DMS 273 treated with DMSO at 0.1 percent for 48 hours (cell line): Measurements from ENCODE around the gene PCDHB6.
"Not testable (repeated sequence)": the region's sequence is repeated elsewhere in the genome, so short reads cannot be mapped to it uniquely, and the experiment has no call there.

Experiments used
- DNase-seq: peaks from one replicate; lab custom pipeline; 2025; lab: John Stamatoyannopoulos, UW

PCDHB6 gene

DNA sequence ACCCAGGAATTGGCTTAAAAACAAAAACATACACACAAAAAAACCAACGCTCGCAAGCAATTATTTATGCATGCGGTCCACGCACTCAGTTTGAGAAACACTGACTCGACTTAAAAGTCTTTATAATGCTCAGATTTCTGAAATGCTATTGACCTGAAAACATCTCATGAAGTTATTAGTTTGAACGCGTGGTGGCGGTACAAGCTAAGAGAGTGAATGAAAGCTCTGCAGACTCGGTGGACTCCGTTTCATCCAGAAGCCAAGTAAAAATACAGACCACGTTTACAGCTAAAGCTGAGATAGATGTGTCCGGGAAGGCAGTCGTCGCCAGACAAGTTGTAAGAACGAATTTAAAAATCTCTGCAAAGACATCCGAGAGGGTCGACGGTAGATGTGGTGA, at the start of gene PCDHB6:
PCDHB6 (plus strand) TSS at position 246 of the 400 bp plus-strand sequence. CDS start 201 bp downstream, outside the sequence.
- DNase-seq: no peak

DNA sequence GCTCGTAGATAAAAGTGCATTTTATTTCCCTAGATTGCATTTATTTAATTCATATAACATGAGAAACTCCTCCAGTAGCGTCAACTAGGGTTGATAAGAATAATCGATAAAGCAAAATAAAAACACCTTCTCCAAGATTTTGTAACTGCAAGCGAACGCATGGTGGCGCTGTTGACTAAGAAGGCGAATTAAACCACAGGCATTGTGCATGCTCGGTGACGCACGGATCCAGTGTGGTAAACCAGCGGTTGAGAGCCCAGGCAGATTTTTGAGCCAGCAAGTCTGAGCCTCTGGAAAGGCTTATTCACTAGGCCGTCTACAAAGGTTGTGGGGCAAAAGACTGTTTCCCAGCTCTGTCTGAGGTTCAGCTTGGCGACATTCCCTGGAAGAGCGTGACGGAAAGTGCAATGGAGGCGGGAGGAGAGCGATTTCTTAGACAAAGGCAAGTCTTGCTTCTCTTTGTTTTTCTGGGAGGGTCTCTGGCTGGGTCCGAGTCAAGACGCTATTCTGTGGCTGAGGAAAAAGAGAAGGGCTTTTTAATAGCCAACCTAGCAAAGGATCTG, 49.5 kb upstream of the PCDHB6 start, which contains the start of gene PCDHB3:
PCDHB3 (plus strand) TSS at position 231 of the 563 bp plus-strand sequence; CDS start at position 408, 177 bp downstream.
- DNase-seq: no peak

DNA sequence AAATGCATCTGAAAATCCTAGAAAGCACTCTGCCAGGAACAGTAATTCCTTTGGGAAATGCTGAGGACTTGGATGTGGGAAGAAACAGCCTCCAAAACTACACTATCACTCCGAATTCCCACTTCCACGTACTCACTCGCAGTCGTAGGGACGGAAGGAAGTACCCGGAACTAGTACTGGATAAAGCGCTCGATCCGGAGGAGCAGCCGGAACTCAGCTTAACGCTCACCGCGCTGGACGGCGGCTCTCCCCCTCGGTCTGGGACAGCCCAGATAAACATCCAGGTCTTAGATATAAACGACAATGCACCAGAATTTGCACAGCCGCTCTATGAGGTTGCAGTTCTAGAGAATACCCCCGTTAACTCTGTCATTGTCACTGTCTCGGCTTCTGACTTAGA, 48.8 kb upstream of the PCDHB6 start:
- no peak for DNase-seq

DNA sequence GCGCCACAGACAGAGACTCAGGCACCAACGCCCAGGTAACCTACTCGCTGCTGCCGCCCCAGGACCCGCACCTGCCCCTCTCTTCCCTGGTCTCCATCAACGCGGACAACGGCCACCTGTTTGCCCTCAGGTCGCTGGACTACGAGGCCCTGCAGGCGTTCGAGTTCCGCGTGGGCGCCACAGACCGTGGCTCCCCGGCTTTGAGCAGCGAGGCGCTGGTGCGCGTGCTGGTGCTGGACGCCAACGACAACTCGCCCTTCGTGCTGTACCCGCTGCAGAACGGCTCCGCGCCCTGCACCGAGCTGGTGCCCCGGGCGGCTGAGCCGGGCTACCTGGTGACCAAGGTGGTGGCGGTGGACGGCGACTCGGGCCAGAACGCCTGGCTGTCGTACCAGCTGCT, 47.8 kb upstream of the PCDHB6 start:
- not testable (repeated sequence) for DNase-seq

DNA sequence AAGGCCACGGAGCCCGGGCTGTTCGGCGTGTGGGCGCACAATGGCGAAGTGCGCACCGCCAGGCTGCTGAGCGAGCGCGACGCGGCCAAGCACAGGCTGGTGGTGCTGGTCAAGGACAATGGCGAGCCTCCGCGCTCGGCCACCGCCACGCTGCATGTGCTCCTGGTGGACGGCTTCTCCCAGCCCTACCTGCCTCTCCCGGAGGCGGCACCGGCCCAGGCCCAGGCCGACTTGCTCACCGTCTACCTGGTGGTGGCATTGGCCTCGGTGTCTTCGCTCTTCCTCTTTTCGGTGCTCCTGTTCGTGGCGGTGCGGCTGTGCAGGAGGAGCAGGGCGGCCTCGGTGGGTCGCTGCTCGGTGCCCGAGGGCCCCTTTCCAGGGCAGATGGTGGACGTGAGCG, 47.4 kb upstream of the PCDHB6 start:
- DNase-seq: not testable (repeated sequence)

DNA sequence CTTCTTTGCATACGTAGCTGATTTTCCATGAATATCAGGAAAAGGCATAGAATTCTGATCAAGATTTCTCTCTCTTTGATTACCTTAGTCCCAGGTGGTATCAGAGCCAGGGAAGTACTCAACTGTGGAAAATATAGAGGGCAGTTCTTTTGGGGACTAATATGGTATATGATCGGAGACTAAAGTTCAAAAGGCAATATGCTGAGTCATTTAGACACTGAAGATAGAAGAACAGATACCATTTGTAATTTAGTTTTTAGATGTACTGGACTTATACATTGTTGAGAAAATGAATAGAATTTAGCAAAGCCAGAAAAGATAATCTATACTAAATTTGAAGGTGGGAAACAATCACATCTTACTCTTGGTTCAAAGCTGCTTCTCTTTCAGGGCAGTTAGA, 44.5 kb upstream of the PCDHB6 start:
- DNase-seq: no peak

DNA sequence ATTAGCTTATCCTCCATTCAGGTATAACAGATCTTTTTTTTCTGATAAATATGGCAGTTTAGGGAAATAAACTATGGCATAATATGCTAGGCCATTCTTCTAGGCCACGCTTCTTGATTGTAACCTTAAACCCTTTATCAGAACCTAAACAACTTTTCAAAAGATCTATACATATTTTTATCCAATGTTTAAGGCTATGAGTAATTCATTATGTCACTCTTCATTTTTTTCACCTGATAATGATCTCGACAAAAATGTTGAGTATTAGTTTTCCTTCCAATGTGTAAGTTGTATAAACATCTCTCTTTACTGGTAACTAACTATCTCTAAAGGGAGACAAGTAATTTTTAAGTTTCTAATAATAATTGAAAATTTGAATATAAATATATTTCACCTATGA, 30.6 kb upstream of the PCDHB6 start:
- DNase-seq: no peak

DNA sequence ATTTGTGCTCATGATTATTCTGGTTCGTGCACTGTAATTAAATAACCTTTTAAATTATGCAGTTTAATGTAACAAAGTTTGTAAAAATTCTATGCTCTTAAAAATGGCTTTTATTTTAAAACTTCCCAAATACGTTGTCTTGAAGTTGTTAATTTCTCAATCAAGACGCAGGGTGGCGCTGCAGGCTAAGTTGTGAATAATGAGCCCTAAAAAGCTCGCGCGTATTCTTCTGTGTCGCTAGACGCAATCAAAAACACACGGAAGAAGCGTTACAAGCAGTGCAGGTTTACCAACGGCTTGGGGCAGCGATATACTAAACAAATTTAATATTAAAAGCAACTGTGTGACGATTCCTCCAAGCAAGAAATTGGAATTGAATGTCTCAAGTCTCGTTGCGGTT, 28.3 kb upstream of the PCDHB6 start, which contains the start of gene PCDHB4:
PCDHB4 (plus strand) TSS at position 256 of the 400 bp plus-strand sequence. CDS start 181 bp downstream, outside the sequence.
- DNase-seq: no peak

DNA sequence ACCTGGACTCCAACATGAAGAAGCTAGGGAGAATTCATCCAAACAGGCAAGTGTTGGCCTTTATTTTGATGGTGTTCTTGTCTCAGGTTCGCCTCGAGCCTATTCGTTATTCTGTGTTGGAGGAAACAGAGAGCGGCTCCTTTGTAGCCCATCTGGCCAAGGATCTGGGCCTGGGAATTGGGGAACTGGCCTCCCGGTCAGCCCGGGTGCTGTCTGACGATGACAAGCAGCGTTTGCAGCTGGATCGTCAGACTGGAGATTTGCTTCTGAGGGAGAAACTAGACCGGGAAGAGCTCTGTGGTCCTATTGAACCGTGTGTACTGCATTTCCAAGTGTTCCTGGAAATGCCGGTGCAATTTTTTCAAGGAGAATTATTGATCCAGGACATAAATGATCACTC, 27.9 kb upstream of the PCDHB6 start:
- DNase-seq: no peak

DNA sequence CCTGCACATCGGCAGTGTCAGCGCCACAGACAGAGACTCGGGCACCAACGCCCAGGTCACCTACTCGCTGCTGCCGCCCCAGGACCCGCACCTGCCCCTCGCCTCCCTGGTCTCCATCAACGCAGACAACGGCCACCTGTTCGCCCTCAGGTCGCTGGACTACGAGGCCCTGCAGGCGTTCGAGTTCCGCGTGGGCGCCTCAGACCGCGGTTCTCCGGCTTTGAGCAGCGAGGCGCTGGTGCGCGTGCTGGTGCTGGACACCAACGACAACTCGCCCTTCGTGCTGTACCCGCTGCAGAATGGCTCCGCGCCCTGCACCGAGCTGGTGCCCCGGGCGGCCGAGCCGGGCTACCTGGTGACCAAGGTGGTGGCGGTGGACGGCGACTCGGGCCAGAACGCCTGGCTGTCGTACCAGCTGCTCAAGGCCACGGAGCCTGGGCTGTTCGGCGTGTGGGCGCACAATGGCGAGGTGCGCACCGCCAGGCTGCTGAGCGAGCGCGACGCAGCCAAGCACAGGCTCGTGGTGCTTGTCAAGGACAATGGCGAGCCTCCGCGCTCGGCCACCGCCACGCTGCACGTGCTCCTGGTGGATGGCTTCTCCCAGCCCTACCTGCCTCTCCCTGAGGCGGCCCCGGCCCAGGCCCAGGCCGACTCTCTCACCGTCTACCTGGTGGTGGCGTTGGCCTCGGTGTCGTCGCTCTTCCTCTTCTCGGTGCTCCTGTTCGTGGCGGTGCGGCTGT, 26.3 kb upstream of the PCDHB6 start:
- DNase-seq: not testable (repeated sequence)

DNA sequence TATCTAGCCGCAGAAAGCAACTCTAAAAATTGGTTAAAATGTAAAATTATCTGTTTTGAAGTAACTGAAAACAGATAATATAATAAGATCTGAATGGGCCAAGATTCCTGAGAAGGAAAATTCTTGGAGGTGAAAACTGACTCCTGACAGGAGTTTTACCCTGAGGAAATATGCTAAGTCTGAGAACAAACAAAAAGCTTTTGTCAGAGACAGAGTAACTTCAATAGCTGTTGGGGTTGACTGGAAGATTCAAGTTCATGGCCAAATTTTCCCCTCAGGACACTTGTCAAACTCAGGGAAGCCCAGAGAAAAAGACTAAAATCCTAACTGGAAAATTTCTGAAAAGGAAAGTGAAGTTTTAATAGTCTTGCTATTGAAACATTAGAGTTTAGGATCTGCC, 22.6 kb upstream of the PCDHB6 start:
- no peak for DNase-seq

DNA sequence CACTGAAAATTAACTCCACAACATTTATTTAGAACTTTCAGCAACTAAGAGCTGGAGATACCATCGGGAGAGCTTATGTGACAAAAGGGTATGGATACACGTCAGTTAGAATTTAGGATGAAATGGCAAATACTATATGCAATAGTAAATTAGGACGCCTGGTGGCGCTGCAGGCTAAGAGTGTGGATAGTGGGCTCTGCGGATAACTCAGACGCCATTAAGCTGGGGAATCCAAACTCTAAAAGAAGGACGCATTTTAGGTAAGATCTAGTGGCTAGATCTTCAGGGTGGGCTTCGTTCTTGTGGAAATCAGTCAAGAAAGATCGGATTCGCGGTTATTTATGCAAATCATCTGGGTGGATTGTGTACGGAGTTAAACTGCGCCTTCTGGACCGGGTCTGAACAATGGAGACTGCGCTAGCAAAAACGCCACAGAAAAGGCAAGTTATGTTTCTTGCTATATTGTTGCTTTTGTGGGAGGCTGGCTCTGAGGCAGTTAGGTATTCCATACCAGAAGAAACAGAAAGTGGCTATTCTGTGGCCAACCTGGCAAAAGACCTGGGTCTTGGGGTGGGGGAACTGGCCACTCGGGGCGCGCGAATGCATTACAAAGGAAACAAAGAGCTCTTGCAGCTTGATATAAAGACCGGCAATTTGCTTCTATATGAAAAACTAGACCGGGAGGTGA, 14.7 kb upstream of the PCDHB6 start, which contains the start of gene PCDHB5:
PCDHB5 (plus strand) TSS at position 177 of the 688 bp plus-strand sequence; CDS start at position 406, 229 bp downstream.
- DNase-seq: no peak

DNA sequence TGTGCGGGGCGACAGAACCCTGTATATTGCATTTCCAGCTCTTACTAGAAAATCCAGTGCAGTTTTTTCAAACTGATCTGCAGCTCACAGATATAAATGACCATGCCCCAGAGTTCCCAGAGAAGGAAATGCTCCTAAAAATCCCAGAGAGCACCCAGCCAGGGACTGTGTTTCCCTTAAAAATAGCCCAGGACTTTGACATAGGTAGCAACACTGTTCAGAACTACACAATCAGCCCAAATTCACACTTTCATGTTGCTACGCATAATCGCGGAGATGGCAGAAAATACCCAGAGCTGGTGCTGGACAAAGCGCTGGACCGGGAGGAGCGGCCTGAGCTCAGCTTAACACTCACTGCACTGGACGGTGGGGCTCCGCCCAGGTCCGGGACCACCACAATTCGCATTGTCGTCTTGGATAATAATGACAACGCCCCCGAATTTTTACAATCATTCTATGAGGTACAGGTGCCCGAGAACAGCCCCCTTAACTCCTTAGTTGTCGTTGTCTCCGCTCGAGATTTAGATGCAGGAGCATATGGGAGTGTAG, 14.1 kb upstream of the PCDHB6 start:
- DNase-seq: no peak

DNA sequence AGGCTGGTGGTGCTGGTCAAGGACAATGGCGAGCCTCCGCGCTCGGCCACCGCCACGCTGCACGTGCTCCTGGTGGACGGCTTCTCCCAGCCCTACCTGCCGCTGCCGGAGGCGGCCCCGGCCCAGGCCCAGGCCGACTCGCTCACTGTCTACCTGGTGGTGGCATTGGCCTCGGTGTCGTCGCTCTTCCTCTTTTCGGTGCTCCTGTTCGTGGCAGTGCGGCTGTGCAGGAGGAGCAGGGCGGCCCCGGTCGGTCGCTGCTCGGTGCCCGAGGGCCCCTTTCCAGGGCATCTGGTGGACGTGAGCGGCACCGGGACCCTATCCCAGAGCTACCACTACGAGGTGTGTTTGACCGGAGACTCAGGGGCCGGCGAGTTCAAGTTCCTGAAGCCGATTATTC, 12.5 kb upstream of the PCDHB6 start:
- DNase-seq: not testable (repeated sequence)

DNA sequence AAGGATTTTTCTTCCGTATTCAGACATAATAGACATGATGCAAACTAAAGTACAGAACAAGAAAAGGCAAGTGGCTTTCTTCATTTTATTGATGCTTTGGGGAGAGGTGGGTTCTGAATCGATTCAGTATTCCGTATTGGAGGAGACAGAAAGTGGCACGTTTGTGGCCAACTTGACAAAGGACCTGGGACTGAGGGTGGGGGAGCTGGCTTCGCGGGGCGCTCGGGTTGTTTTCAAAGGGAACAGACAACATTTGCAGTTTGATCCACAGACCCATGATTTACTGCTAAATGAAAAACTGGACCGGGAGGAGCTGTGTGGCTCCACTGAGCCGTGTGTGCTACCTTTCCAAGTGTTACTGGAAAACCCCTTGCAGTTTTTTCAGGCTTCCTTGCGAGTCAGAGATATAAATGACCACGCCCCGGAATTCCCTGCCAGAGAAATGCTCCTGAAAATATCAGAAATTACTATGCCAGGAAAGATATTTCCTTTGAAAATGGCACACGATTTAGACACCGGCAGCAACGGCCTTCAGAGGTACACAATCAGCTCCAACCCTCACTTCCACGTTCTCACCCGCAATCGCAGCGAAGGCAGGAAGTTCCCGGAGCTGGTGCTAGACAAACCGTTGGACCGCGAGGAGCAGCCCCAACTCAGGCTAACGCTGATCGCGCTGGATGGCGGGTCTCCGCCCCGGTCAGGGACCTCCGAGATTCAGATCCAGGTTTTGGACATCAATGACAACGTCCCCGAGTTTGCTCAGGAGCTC, 551 bp downstream of the PCDHB6 start:
- no peak for DNase-seq

DNA sequence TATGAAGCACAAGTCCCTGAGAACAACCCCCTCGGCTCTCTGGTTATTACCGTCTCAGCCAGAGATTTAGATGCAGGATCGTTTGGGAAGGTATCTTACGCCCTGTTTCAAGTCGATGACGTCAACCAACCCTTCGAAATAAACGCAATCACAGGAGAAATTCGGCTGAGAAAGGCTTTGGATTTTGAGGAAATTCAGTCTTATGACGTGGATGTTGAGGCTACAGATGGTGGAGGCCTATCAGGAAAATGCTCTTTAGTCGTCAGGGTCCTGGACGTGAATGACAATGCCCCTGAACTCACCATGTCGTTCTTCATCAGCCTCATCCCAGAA, 1.1 kb downstream of the PCDHB6 start:
- DNase-seq: no peak

DNA sequence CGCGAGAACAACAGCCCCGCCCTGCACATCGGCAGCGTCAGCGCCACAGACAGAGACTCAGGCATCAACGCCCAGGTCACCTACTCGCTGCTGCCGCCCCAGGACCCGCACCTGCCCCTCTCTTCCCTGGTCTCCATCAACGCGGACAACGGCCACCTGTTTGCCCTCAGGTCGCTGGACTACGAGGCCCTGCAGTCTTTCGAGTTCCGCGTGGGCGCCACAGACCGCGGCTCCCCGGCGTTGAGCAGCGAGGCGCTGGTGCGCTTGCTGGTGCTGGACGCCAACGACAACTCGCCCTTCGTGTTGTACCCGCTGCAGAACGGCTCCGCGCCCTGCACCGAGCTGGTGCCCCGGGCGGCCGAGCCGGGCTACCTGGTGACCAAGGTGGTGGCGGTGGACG, 1.8 kb downstream of the PCDHB6 start:
- DNase-seq: not testable (repeated sequence)

DNA sequence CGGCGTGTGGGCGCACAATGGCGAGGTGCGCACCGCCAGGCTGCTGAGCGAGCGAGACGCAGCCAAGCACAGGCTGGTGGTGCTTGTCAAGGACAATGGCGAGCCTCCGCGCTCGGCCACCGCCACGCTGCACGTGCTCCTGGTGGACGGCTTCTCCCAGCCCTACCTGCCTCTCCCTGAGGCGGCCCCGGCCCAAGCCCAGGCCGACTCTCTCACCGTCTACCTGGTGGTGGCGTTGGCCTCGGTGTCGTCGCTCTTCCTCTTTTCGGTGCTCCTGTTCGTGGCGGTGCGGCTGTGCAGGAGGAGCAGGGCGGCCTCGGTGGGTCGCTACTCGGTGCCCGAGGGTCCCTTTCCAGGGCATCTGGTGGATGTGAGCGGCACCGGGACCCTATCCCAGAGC, 2.2 kb downstream of the PCDHB6 start:
- not testable (repeated sequence) for DNase-seq

DNA sequence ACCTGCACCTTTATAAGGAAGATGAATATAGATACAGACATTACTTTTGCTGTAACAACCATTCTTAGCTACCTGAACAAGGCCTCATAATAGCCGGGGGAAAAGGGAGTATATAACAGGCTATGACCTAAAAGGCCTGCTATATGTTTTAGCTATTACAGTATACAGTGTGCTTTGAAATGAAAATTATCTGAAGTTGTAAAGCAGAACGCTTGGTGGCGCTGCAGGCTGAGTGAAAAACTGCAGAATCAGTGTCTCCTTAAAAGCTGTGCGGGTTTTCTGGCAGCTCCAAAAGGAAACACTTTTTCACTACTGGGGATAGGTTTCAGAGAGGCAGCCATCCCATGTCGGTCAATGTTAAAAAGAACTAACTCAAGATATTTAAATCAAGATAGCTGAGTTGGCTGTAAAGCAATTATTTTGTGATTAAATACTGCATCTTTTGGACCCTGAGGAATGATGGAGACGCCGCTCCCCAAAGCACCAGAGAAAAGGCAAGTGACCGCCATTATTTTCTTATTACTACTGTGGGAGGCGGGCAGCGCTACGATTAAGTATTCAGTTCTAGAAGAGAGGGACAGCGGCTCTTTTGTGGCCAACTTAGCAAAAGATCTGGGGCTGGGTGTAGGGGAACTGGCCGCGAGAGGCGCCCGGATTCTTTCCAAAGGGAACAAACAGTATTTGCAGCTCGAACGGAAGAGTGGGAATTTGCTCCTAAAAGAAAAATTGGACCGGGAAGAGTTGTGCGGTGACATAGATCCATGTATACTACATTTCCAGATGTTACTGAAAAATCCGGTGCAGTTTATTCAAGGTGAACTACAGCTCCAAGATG, 5.9 kb downstream of the PCDHB6 start:
- DNase-seq: no peak

DNA sequence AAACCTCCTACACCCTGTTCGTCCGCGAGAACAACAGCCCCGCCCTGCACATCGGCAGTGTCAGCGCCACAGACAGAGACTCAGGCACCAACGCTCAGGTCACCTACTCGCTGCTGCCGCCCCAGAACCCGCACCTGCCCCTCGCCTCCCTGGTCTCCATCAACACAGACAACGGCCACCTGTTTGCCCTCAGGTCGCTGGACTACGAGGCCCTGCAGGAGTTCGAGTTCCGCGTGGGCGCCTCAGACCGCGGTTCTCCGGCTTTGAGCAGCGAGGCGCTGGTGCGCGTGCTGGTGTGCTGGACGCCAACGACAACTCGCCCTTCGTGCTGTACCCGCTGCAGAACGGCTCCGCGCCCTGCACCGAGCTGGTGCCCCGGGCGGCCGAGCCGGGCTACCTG, 7.5 kb downstream of the PCDHB6 start:
- not testable (repeated sequence) for DNase-seq

DNA sequence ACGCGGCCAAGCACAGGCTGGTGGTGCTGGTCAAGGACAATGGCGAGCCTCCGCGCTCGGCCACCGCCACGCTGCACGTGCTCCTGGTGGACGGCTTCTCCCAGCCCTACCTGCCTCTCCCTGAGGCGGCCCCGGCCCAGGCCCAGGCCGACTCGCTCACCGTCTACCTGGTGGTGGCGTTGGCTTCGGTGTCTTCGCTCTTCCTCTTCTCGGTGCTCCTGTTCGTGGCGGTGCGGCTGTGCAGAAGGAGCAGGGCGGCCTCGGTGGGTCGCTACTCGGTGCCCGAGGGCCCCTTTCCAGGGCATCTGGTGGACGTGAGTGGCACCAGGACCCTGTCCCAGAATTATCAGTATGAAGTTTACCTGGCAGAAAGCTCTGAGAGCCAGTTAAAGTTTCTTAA, 8.0 kb downstream of the PCDHB6 start:
- DNase-seq: not testable (repeated sequence)
